WERI-Rb-1 (cell line): ENCODE measurements around the gene CTXN1.

Source experiments
- DNase-seq: peaks from one replicate; pipeline ENCODE4 v3.0.0-alpha.2; 2020
- H3K27ac ChIP-seq: fragments of 250-450 bp; sonication (Bioruptor Pico); 2 replicates; pipeline ENCODE4 v1.5.1; 2020; ENCODE audit warnings: mild to moderate bottlenecking, moderate library complexity
- H3K27me3 ChIP-seq: fragments of 250-450 bp; sonication (Bioruptor Pico); 2 replicates; pipeline ENCODE4 v1.5.1; 2021; ENCODE audit warnings: mild to moderate bottlenecking, low read depth, moderate library complexity; ENCODE audit not compliant: insufficient read depth, severe bottlenecking
- H3K36me3 ChIP-seq: fragments of 250-450 bp; sonication (Bioruptor Pico); 2 replicates; pipeline ENCODE4 v1.5.1; 2020; ENCODE audit warnings: mild to moderate bottlenecking, moderate library complexity
- H3K4me3 ChIP-seq: 2 replicates; pipeline ENCODE4 v1.5.1; 2011; ENCODE audit warnings: low read depth, mild to moderate bottlenecking, control low read depth, low read length
- H3K9me3 ChIP-seq: fragments of 250-450 bp; sonication (Bioruptor Pico); 2 replicates; pipeline ENCODE4 v1.5.1; 2021; ENCODE audit warnings: mild to moderate bottlenecking, moderate library complexity; ENCODE audit not compliant: severe bottlenecking
- CTCF ChIP-seq: IDR thresholded peaks from 2 replicates; pipeline ENCODE4 v1.5.1; 2011; ENCODE audit warnings: low read depth, mild to moderate bottlenecking, control low read depth, inconsistent platforms, low read length

The CTXN1 gene

GRCh38 chr19:7928741-7929701 is 3.1 kb upstream of the CTXN1 start:
- H3K27ac ChIP-seq: peak overlapping the region; percentile 58
- DNase-seq: peak; percentile 69
- no peak overlapping the region for H3K4me3 ChIP-seq
- H3K9me3 ChIP-seq: no peaks in the 10 kb centered on the region
- H3K27me3 ChIP-seq: no peaks in the 10 kb centered on the region
- H3K36me3 ChIP-seq: peaks cover 48% of the 10 kb centered on the region
- peak; percentile 69 for TF ChIP-seq CTCF

GRCh38 chr19:7928334-7928706 is 2.4 kb upstream of the CTXN1 start:
- TF ChIP-seq CTCF: no peak
- H3K36me3 ChIP-seq: peaks cover 45% of the 10 kb centered on the region
- DNase-seq: peak; percentile 57
- H3K27me3 ChIP-seq: no peaks in the 10 kb centered on the region
- no peaks in the 10 kb centered on the region for H3K9me3 ChIP-seq
- peak overlapping the region; percentile 58 for H3K27ac ChIP-seq
- H3K4me3 ChIP-seq: no peak overlapping the region

GRCh38 chr19:7927605-7928333 is 1.8 kb upstream of the CTXN1 start:
- no peak for TF ChIP-seq CTCF
- H3K27ac ChIP-seq: peak overlapping the region; percentile 58
- no peaks in the 10 kb centered on the region for H3K27me3 ChIP-seq
- no peak overlapping the region for H3K4me3 ChIP-seq
- H3K9me3 ChIP-seq: no peaks in the 10 kb centered on the region
- DNase-seq: no peak
- peaks cover 45% of the 10 kb centered on the region for H3K36me3 ChIP-seq

GRCh38 chr19:7926727-7927604 is 1.0 kb upstream of the CTXN1 start:
- H3K4me3 ChIP-seq: peak overlapping the region; percentile 53; the same call in 1 of the 2 replicates
- H3K27ac ChIP-seq: peak overlapping the region; percentile 79
- peaks cover 45% of the 10 kb centered on the region for H3K36me3 ChIP-seq
- no peaks in the 10 kb centered on the region for H3K9me3 ChIP-seq
- peak; percentile 45 for DNase-seq
- H3K27me3 ChIP-seq: no peaks in the 10 kb centered on the region
- no peak for TF ChIP-seq CTCF

- H3K27ac ChIP-seq: peak overlapping the region; percentile 92
- peak overlapping the region; percentile 34 for H3K4me3 ChIP-seq
- DNase-seq: peak; percentile 86
- peak; percentile 96 for TF ChIP-seq CTCF
- H3K36me3 ChIP-seq: peaks cover 35% of the 10 kb centered on the region
- no peaks in the 10 kb centered on the region for H3K27me3 ChIP-seq
- no peaks in the 10 kb centered on the region for H3K9me3 ChIP-seq
These were observed 624 bp downstream of the CTXN1 start for GRCh38 chr19:7925171-7925851.
